Measurements from ENCODE around the gene CACNA2D4. TPM values are rescaled to one million over a fixed set of nuclear protein-coding genes. Genes with fewer than 3 reads are reported as not detected.
A peak's percentile ranks its signal among the peaks of the same experiment; 100 is the strongest.

CACNA2D4 gene
- total RNA-seq, 3 donors from 2014 or later, result 3.9 to 9.3 (median 4.8) TPM

DNA sequence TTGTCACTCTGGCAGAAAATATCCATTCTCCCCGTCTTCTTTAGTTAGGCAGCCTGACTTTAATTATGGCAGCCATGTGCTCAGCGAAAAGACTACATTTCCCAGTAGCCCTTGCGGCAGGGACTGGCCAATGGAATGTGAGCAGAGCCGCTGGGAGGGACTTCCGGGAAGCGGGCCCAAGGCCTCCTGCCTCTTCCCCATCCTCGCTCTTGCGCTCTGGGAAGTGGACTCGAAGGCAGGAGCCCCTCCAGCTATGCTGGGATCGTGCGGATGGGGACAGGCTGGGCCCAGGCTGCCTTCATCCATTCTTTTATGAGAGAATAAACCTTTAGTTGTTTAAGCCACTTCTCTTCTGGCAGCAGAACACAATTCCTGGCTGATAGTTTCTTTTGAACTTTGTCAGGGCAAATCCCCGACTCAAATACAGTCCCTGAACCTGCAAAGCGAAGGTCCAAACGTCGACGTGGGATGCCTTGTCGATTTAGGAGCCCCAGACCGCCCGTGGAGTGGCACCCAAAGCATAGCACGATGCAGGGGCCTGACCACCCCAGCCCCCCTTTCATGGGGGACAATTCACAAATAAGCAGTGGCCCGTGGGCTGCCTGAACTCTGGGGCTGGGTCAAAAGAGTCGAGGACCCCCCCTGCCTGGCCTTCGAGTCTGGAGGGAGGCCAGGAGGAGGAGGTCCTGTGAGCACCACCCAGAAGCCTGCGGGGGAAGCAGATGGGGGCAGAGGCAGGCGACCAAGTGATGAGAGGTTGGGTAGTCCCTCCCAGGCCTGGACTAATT lies 113.7 kb downstream of the CACNA2D4 start:
- TF ChIP-seq, protein P1, sequence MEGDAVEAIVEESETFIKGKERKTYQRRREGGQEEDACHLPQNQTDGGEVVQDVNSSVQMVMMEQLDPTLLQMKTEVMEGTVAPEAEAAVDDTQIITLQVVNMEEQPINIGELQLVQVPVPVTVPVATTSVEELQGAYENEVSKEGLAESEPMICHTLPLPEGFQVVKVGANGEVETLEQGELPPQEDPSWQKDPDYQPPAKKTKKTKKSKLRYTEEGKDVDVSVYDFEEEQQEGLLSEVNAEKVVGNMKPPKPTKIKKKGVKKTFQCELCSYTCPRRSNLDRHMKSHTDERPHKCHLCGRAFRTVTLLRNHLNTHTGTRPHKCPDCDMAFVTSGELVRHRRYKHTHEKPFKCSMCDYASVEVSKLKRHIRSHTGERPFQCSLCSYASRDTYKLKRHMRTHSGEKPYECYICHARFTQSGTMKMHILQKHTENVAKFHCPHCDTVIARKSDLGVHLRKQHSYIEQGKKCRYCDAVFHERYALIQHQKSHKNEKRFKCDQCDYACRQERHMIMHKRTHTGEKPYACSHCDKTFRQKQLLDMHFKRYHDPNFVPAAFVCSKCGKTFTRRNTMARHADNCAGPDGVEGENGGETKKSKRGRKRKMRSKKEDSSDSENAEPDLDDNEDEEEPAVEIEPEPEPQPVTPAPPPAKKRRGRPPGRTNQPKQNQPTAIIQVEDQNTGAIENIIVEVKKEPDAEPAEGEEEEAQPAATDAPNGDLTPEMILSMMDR (IDR thresholded peaks at IDR 0.05), result no peak
- intact Hi-C loops (cut with DNase I, micrococcal nuclease), result no loop called here
- DNase-seq (peak; percentile 87 to 95 (median 89)), ATAC-seq (peak; percentile 95)
- Histone ChIP-seq H3K4me1 (ENCODE audit: low read depth) (no peaks in the 10 kb centered on the region), H3K36me3 (ENCODE audit: low read depth) (no peaks in the 10 kb centered on the region), H3K9me3 (no peaks in the 10 kb centered on the region), H3K4me3 (no peak overlapping the region)

DNA sequence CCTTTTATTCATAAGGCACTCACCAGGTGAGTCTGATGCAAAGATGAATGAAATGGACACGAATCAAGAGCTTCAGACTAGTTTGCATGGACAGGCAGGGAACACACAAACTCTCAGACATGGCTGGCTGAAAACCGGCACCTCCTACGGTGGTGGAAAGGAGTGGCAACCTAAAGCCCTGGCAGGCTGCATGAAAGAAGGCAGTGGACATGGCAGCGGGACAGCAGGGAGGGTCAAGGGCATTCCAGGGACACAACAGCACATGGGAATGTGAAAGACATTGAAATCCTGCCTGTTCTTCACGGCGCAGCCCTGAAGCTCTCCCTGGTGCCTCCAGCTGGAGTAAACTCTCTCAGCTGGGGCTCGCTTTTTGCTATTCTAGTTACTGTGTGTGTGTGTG lies 114.7 kb downstream of the CACNA2D4 start:
- intact Hi-C loops (cut with DNase I, micrococcal nuclease), result no loop called here

DNA sequence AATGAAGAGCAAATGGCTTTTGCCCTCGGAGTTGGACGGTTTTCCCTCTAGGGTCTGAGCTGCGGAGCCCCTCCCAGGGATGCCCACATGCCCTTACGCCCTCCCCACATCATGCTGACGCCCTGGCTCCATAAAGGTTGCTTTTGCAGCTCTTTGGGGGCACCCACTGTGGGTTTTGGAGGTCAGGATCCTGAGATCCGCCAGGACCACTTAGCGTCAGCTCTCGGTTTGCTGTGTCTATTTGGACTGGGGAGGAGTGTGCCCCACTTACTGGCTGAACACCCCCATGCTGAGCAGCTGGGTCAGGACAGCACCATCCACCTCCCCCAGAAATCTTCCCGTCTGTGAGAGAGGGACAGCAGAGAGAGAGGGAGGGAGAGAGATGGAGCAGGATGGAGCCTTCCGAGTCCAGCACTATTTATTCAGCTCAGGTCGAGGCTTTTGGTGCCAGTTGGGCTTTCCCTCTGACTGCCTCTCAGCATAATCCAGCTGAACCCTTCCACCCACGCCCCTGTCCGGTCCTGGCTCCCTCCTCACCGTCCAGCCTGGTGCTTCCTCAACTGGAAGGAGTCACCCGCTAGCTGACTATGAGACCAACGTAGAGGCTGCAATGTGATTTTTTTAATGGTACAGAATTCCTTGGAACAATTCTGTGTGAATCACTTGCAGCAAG lies 117.0 kb downstream of the CACNA2D4 start:
- no peak overlapping the region for H3K4me3 ChIP-seq
- H3K36me3 ChIP-seq (ENCODE audit: low read depth), result no peaks in the 10 kb centered on the region
- TF ChIP-seq, protein P1 (IDR thresholded peaks at IDR 0.05), result no peak
- no peaks in the 10 kb centered on the region for H3K4me1 ChIP-seq (ENCODE audit: low read depth)
- intact Hi-C loops (cut with DNase I, micrococcal nuclease), result no loop called here
- ATAC-seq (no peak), DNase-seq (peak in 1 of 3 donors; percentile 23)
- no peaks in the 10 kb centered on the region for H3K9me3 ChIP-seq

More for the DNA sequence above, 114.7 kb downstream of the CACNA2D4 start:
- Histone ChIP-seq H3K4me3 (no peak overlapping the region), H3K9me3 (no peaks in the 10 kb centered on the region), H3K4me1 (ENCODE audit: low read depth) (no peaks in the 10 kb centered on the region), H3K36me3 (ENCODE audit: low read depth) (no peaks in the 10 kb centered on the region)
- DNase-seq (peak in 2 of 3 donors; percentile 12 to 25), ATAC-seq (no peak)
- TF ChIP-seq, protein P1 (IDR thresholded peaks at IDR 0.05), result no peak

DNA sequence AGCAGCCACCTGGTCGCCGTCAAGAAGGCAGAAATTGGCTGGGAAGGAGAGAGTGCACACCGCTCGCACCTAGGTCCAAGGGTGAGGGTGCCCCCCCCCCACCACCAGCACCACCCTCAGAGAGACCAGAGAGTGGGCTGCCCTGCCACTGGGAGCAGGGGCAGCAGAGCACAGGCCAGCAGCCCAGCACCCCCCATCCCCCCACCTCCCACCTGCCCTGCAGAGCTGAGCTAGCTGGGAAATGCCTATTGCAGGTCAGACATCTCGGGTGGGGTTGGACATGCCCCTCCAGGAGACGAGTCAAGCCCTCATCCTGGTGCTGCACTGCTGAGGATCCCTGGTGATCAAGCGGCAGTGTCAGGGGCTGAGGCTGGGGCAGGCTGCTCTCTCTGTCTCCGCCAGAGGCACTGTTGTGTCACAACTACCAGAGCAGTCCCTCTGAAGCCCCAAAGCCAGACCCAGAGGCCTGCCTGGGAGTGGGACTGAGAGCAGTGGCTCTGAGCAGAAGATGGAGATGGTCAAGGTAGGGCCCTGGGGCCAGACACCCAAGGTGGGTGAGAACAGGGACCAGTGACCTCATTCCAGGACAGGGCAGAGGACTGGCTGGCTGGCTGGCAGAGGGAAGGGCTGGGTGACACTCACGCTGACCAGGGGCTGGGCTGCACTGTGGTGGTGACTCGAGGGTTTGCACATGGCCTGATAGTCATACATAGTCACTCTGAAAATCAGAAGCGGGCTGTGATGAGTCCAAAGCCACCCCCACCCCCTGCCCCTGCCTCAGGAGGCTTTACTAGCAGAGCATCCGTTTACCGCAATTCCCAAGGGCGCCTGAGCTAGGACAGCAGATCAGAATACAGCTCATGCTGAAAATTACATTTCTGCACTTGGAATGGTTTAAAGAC lies 117.8 kb downstream of the CACNA2D4 start:
- Histone ChIP-seq H3K36me3 (ENCODE audit: low read depth) (no peaks in the 10 kb centered on the region), H3K4me3 (no peak overlapping the region), H3K9me3 (no peaks in the 10 kb centered on the region), H3K4me1 (ENCODE audit: low read depth) (peaks cover 5% of the 10 kb centered on the region)
- DNase-seq (peak in 2 of 3 donors; percentile 44 to 64), ATAC-seq (no peak)
- TF ChIP-seq, protein P1 (IDR thresholded peaks at IDR 0.05), result no peak
- intact Hi-C loops (cut with DNase I, micrococcal nuclease), result no loop called here

DNA sequence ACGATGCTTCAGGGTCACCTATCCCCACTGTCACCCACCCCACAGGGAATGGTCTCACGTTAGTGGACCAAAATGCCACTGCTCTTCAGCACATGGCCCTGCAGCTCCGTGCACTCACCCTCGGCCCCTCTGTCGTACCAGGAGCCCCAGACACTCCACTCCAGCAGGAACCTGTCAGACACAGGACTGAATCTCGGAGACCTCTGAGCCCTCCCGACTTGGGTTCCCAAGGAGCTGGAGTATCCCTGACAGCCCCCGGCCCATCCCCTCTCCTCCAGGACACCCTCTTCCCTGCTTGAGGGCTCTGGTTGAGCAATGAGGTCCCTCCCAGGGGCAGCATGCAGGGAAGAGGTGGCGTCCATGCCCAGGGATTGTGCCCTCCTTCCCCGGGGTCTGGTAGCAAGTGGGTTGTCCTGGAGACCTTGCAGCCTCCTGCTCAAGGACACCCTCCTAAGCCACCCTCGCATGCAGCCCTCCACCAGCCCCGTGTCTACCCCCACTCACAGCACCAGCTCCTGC lies 118.5 kb downstream of the CACNA2D4 start:
- intact Hi-C loops (cut with DNase I, micrococcal nuclease), result loop anchor here (5.0 to 10.0 kb wide), 2 partner anchors 137 to 235 kb away; no protein-coding TSS in a partner anchor
- Histone ChIP-seq H3K36me3 (ENCODE audit: low read depth) (no peaks in the 10 kb centered on the region), H3K9me3 (no peaks in the 10 kb centered on the region), H3K4me3 (no peak overlapping the region), H3K4me1 (ENCODE audit: low read depth) (peaks cover 9% of the 10 kb centered on the region)
- no peak for DNase-seq
- TF ChIP-seq, protein P1 (IDR thresholded peaks at IDR 0.05), result no peak
- ATAC-seq, result no peak
